KMS-11 (cell line): ENCODE data around the gene OR4C15.

Experiments
- H2AFZ ChIP-seq: fragments of 200-600 bp; sonication (generic); 2 replicates; pipeline ENCODE4 v1.6.1; 2016; ENCODE audit warnings: antibody characterized with exemption, mixed run types, low read depth
- H3K27ac ChIP-seq: fragments of 200-600 bp; sonication (generic); 2 replicates; pipeline ENCODE4 v1.6.1; 2016; ENCODE audit warnings: mild to moderate bottlenecking, mixed run types
- H3K27me3 ChIP-seq: fragments of 200-600 bp; sonication (generic); 2 replicates; pipeline ENCODE4 v1.6.1; 2017; ENCODE audit warnings: mild to moderate bottlenecking, low read depth, mixed run types, moderate library complexity; ENCODE audit not compliant: insufficient read depth
- H3K36me3 ChIP-seq: fragments of 200-600 bp; sonication (generic); 2 replicates; pipeline ENCODE4 v1.6.1; 2017; ENCODE audit warnings: mild to moderate bottlenecking, mixed run types; ENCODE audit not compliant: insufficient read depth
- H3K4me1 ChIP-seq: fragments of 200-600 bp; sonication (generic); 2 replicates; pipeline ENCODE4 v1.6.1; 2016; ENCODE audit warnings: mild to moderate bottlenecking, low read depth, mixed run types; ENCODE audit not compliant: poor library complexity, severe bottlenecking
- H3K4me2 ChIP-seq: fragments of 200-600 bp; sonication (generic); 2 replicates; pipeline ENCODE4 v1.7.0; 2016; ENCODE audit warnings: mild to moderate bottlenecking, mixed run types
- H3K4me3 ChIP-seq: fragments of 200-600 bp; sonication (generic); IDR thresholded peaks from 2 replicates; pipeline ENCODE4 v1.6.1; 2017; ENCODE audit warnings: low read depth, low read length, mixed read lengths; ENCODE audit not compliant: insufficient read depth
- H3K79me2 ChIP-seq: fragments of 200-600 bp; sonication (generic); 2 replicates; pipeline ENCODE4 v1.6.1; 2016; ENCODE audit warnings: low read depth, mixed run types; ENCODE audit not compliant: insufficient read depth
- H3K9ac ChIP-seq: fragments of 200-600 bp; sonication (generic); 2 replicates; pipeline ENCODE4 v1.6.1; 2016; ENCODE audit warnings: mild to moderate bottlenecking, mixed run types
- H4K20me1 ChIP-seq: fragments of 200-600 bp; sonication (generic); 2 replicates; pipeline ENCODE4 v1.6.1; 2016; ENCODE audit warnings: mild to moderate bottlenecking, mixed run types; ENCODE audit not compliant: insufficient read depth
- TF ChIP-seq, protein P1 (sequence below): fragments of 200-600 bp; sonication (generic); conservative IDR thresholded peaks from 2 replicates; pipeline ENCODE4 v1.6.1; 2017; ENCODE audit warnings: low read depth, mild to moderate bottlenecking, antibody characterized with exemption, low read length, moderate library complexity, mixed read lengths

The OR4C15 gene

GRCh38 chr11:55554169-55554568, at the start of gene OR4C15:
Gene OR4C15, plus strand, starts transcription at chr11:55554469. Its CDS starts 0 bp downstream, at chr11:55554469.
- Histone ChIP-seq H3K4me1 (no peaks in the 10 kb centered on the region), H3K36me3 (no peaks in the 10 kb centered on the region), H4K20me1 (no peaks in the 10 kb centered on the region), H3K27ac (no peak within 1 kb of the TSS), H3K79me2 (no peaks in the 10 kb centered on the region), H3K4me2 (no peak within 1 kb of the TSS), H3K4me3 (no peak within 1 kb of the TSS), H2AFZ (no peak within 1 kb of the TSS), H3K27me3 (no peaks in the 10 kb centered on the region), H3K9ac (no peak within 1 kb of the TSS)
- TF ChIP-seq, protein P1, sequence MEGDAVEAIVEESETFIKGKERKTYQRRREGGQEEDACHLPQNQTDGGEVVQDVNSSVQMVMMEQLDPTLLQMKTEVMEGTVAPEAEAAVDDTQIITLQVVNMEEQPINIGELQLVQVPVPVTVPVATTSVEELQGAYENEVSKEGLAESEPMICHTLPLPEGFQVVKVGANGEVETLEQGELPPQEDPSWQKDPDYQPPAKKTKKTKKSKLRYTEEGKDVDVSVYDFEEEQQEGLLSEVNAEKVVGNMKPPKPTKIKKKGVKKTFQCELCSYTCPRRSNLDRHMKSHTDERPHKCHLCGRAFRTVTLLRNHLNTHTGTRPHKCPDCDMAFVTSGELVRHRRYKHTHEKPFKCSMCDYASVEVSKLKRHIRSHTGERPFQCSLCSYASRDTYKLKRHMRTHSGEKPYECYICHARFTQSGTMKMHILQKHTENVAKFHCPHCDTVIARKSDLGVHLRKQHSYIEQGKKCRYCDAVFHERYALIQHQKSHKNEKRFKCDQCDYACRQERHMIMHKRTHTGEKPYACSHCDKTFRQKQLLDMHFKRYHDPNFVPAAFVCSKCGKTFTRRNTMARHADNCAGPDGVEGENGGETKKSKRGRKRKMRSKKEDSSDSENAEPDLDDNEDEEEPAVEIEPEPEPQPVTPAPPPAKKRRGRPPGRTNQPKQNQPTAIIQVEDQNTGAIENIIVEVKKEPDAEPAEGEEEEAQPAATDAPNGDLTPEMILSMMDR, result no peak

GRCh38 chr11:55571828-55572227, 17.6 kb downstream of the OR4C15 start, which contains the start of gene OR4C16:
Gene OR4C16, plus strand, starts transcription at chr11:55572128. Its CDS starts 0 bp downstream, at chr11:55572128.
- H4K20me1 ChIP-seq, result no peaks in the 10 kb centered on the region
- H3K27ac ChIP-seq, result no peak within 1 kb of the TSS
- TF ChIP-seq, protein P1, result no peak
- no peaks in the 10 kb centered on the region; the same call in 1 of the 2 replicates for H3K27me3 ChIP-seq
- no peak within 1 kb of the TSS for H3K9ac ChIP-seq
- no peaks in the 10 kb centered on the region for H3K36me3 ChIP-seq
- no peak within 1 kb of the TSS for H3K4me3 ChIP-seq
- H3K4me1 ChIP-seq, result peaks cover 15% of the 10 kb centered on the region
- H3K79me2 ChIP-seq, result no peaks in the 10 kb centered on the region
- no peak within 1 kb of the TSS for H2AFZ ChIP-seq
- H3K4me2 ChIP-seq, result peak within 1 kb of the TSS; percentile 31

- H3K27ac ChIP-seq, result no peak overlapping the region
- TF ChIP-seq, protein P1, result no peak
- H3K36me3 ChIP-seq, result no peaks in the 10 kb centered on the region
- H3K9ac ChIP-seq, result no peak overlapping the region
- H3K4me3 ChIP-seq, result no peak overlapping the region
- H3K4me1 ChIP-seq, result peaks cover 15% of the 10 kb centered on the region
- H3K4me2 ChIP-seq, result peak overlapping the region; percentile 31
- no peaks in the 10 kb centered on the region; the same call in 1 of the 2 replicates for H3K27me3 ChIP-seq
- H2AFZ ChIP-seq, result no peak overlapping the region
- H4K20me1 ChIP-seq, result no peaks in the 10 kb centered on the region
- no peaks in the 10 kb centered on the region for H3K79me2 ChIP-seq
Measured at GRCh38 chr11:55572548-55572947, 18.3 kb downstream of the OR4C15 start.
